ENCODE results near the gene TRIM61.

GRCh38 chr4:165009493-165010227 is 32.2 kb upstream of the TRIM61 start:
- TF ChIP-seq EZH2 (IDR thresholded peaks at IDR 0.05; ENCODE audit: insufficient read depth, poor library complexity, severe bottlenecking) (no peak), EZH2phosphoT487 (IDR thresholded peaks at IDR 0.05; ENCODE audit: insufficient read depth, low read depth) (no peak)

Data from GM23248 (cell line).